Activated CD4-positive, CD25-positive, alpha-beta regulatory T cell treated with anti-CD3 and anti-CD28 coated beads, Interleukin-2, amount 50 U/mL, for 16 hours (primary cell): ENCODE results near the gene MEGF8.

ENCODE experiments used
- DNase-seq: peaks from one replicate; pipeline ENCODE4 v3.0.0-alpha.2; 2020; ENCODE audit warnings: low read depth, low spot score

The MEGF8 gene

DNA sequence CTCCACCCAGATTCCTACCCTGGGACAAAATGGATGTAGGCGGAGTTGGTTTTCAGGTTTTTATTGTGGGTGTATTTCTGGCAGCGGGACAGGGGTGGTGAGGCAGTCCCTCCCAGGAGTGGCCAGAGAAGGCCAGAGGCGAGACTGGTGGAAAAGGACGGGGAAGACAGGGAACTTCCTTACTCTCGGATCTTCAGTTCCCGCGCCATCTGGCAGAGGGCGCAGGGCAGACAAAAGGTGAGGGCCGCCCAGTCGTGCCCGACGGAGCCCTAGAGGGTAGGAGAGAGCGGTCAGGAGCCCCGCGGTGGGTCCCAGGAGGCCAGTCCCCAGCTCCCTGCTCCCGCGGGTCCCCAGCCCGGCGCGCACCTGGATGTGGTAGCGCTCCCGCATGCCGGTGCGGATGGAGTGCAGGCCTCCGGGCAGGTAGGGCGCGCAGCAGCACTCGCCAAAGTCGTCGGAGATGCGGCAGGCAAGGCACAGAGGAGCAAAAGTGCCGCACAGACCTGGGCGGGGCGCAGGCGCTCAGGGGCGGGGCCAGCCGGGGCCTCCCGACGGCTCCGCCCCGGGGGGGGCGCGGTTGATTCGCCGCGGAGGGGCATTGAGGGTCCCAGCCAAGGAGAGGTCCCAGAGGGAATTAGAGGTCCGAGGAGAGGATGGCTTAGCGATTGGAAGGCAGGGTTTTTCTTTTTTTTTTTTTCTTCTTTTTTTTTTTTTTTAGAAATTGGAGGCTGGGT lies 61.7 kb downstream of the MEGF8 start:
- DNase-seq, result peak; percentile 13

DNA sequence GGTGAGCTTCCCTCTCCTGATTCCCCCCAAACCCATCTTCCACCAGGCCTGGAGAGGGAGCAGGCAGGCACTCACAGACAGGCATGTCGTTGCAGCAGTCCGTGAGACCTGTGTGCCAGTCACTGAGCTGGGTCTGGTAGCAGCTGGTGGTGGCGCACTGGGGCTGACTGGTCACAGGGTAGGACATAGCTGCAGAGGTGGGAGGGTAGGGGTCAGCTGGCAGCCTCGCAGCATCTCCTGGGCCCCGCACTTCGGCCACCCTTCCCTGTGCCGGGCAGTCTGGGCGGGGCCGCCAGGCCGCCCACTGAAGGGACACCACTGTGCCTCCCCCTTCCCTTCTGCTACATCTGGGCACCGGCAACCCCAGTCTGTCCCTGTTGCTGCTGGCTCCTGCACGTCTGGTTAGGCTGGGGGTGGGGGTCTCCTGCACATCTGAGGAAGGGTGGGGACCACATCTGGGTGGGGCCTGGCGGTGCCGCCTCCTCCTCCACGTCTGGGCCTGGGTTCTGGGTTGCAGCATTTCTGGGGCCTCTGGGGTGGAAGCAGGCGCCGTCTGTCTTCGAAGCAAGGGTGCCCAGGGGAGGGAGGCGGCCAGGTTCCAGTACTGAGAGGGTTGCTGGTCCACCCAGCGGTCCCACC lies 63.5 kb downstream of the MEGF8 start:
- no peak for DNase-seq

DNA sequence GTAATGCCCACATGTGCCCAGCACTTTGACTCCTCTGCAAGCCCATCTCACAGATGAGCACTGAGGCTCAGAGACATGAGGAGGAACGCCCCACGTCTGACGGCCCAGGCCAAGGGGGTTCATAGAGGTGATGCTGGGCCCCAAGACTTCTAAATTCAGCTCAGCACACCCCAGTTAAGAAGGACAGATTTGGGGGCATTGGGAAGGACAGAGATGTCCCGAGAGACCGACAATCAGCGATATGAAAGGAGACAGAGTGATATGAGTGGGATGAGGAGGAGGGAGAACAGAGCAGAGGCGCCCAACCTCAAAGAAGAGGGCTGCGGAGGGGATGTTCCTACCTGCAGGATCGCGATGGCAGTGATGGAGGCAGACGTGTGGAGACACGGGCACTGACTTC lies 64.5 kb downstream of the MEGF8 start, which contains the start of gene CNFN:
TSS of gene CNFN (minus strand) at position 399 of the 400 bp plus-strand sequence. CDS start 1,260 bp downstream, outside the sequence.
- DNase-seq, result no peak

DNA sequence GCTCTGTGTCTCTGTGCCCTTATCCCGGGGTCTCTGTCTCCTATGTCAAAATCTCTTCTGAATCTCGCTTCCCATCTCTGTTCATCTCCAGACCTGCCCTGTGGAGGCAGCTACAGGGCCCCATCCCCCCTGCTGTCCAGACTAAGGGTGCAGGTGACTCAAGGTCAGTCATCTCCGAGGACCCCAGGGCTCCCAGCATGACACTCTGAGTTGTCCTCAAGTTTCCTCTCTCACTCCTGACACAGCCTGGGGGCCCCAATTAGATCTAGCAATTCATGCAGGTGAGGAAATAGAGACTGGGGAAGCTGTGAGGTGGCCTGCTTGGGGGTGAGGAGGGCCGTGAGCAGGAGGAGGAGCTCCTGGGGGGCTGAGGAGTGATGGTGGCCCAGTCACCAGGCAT lies 66.7 kb downstream of the MEGF8 start:
- DNase-seq, result no peak

DNA sequence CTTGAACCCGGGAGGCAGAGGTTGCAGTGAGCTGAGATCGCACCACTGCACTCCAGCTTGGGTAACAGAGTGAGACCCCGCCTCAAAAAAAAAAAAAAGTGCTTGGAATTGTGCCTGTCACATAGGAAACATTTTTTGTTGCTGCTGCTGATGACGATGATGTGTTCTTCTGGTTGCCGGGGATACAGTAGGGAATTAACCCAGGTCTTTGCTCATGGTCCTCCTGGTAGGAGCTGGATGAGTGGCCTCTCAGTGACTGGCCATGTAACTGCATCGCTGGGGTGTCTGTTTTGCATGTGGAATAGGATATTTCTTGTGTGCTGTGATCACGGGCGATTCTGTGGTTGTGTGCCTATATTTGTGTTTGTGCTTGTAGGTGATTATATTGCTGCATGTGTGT lies 69.3 kb downstream of the MEGF8 start:
- DNase-seq, result no peak

DNA sequence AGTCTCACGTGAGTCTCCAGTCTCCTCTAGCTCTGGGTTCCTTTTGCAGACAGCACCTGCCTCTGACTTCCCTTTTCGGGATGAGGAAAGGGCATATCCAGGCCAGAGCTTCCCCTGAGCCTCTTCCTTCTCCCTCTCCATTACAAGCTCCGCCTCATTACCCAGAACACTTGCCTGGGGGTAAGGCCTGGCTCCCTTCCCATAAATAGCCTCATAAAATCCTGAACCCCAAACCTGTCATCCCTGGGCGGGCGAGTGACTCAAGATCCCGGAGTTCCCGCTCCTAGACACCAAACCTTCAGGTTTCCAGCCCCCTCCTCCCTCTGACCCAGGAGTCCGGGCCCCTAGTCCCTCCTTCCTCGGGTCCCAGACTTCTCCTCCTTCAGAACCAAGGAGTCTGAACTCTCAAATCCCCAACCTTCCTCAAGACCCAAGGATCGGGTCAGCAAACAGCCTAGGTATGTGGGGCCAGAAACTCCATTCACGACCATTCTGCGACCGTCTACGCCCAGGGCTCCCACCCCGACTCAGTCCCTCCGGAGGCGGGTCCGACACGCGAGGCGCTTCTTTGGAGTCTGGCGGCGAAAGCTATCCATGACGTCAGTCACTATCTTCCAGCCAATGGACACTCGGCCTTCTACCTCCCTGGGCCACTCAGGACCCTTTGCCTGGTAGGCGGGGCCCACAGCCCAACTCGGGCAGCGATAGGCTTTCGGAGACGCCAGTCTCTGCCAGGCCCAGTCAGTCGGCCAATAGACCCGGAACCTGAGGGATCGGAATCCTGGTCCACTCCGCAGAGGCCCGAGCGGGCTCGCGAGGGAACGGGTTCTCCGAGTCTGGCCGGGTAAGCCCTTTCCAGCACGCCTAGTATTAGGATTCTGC lies 71.2 kb downstream of the MEGF8 start:
- DNase-seq, result peak; percentile 83

DNA sequence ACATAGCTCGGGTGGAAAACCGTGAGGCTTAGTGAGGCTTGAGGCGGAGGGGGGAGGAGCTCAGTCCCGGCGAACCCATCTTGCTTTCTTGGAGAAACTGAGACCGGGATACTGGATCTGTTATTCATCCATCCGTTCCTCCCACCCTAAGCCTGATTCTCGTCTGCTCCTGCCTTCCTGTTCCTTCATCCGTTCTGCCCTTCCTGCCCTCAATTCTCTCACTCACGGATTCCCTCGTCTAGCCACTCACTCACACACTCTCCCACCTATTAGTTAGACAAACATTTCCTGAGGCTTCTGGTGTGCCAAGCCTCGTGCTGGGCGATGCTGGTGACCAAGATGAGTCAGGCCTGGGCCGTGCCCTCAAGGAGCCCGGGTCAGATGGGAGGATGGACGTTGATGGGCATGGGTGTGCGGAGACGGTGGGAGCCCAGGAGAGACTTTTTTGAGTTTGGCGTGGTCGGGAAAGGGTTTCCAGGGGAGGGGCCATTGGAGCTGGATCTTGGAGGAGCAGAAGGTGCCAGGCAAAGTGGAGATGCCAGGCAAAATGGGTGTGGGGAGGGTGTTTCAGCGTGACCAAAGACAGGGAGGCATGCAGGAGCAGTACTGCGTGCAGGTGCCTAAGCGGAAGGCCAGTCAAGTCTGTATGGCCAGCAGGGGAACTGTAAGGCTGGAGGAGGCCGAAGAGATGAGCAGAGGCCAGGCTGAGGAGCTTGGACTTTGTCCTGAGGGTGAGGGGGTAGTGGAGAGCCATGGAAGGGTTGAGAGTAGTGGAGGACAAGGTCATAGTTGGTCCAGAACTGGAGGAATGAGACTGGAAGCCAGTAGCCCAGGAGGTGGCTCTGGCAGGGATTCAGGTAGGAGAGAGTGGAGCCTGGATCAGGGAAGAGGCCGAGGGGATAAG lies 72.1 kb downstream of the MEGF8 start:
- no peak for DNase-seq

DNA sequence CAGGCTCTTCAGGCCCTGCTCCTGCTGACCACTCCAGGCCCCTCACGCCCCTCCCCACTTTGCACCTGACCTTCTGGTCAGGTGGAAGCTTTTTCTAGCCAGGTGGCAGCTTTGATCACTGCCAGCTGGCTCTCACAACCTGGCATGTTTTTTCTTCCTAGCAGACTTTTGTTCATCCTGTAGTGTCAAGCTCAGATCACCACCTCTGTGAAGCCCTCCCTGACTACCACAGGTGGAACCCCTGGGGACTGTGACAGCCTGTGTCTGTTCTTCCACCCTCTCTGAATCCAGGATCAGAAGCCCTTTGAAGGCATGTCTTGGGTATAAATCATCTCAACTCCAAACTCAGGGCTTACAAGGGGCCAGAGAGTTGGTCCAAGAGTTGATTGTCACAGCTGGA lies 75.0 kb downstream of the MEGF8 start:
- no peak for DNase-seq

DNA sequence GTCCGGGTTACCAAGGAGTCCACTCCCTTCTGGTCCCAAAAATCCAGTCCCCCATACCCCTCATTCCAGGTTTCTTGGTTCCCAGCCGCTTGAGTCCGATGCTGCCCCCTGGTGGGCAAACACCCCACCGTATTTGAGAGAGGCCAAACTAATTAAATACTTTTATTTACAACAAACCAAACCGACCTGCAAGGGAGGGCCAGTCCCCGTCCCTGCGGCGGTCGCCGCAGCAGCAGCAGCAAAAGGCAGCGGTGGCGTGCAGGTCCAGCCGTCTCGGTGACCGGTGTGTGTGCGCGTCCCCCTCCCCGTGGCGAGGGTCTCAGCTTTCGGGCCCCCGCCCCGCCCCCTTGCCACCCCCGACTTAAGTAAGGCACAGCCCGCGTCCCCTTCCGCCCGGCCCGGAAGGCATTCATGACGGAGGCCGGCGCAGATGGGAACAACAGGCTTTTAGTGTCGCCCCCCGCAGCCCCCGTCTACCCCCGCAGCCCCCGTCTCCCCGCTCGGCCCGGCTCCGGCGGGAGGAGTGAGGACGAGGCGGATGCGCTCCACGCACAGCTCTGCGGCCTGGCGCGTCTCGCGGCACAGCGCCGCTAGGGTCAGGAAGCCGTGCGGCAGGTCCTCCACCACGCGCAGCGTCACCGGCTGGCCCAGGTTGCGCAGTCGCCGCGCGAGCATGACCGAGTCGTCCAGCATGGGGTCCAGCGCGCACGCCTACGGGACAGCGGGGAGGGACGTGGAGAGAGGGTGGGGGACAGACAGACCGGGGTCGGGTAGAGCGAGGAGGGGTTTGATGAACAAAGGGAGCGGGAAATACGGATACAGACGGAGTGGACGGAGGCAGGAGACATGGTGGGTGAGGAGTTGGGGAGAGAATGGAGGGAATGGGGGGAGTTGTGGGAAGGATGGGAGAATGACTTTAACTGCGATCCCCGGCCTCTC lies 76.2 kb downstream of the MEGF8 start:
- DNase-seq, result peak; percentile 55

DNA sequence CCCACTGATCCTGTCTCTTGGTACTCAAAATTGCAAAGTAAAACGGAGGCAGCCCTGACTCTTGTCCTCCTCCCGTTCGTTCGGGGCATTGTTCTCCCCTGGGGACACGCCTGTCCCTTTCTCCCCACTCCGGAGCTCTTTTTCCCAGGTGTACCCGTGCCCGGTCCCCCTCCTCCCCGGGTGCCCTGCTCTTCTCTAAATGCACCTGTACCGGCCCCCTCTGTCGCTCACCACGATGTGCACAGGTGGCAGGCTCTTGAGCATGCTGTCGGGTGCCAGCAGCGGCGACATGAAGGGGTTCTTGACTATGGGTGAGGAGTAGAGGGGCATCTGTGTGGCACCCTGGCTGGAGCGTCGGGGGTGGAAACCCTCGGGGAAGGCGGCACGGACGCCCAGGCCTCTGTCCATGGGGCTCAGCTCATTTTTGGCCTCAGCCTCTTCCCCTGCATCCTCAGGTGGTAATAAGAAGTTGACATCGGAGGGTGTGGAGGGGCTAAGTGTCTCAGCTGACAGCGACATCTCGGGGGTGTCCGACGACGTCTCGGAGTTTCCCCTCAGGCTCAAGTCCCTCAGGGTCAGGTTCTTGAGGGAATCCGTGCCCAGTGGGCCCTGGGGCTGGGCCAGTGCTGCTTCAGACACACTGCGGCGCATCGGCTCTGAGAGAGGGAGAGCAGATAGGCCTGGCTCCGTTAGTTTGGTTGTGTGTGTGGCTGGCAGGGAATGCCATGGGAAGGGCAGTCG lies 77.1 kb downstream of the MEGF8 start:
- no peak for DNase-seq

DNA sequence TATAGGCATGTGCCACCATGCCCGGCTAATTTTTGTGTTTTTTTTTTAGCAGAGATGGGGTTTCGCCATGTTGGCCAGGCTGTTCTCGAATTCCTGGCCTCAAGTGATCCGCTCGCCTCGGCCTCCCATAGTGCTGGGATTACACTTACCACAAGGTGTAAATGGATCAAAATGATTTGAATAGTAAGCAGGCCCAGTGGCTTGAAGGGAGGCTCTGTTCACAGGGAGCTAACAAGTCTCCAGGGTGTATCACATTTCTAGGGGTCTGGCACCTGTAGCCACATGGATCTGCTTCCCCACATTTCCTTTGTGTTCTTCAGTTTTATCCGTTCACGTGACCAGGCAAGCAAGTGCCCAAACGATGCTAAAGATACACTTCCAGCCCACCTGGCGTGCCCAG lies 78.2 kb downstream of the MEGF8 start:
- DNase-seq, result no peak

DNA sequence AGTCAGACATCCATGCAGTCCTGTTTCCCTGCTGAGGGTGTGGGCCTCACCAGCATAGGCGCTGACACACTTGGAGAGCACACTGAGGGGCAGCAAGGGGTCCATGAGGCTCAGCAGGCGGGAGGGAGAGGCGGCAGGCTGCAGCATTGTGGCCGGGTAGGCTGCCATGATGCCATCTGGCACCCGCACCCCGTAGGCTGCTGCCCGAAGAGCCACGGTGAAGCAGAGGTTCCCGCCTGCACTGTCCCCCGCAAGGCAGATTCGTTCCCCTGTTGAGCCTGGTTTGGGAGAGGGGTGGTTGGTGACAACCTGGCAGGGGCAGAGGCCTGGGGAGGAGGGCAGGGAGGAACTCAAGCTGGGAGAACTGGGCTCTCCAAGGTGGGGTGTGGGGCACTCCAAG lies 80.7 kb downstream of the MEGF8 start:
- no peak for DNase-seq

DNA sequence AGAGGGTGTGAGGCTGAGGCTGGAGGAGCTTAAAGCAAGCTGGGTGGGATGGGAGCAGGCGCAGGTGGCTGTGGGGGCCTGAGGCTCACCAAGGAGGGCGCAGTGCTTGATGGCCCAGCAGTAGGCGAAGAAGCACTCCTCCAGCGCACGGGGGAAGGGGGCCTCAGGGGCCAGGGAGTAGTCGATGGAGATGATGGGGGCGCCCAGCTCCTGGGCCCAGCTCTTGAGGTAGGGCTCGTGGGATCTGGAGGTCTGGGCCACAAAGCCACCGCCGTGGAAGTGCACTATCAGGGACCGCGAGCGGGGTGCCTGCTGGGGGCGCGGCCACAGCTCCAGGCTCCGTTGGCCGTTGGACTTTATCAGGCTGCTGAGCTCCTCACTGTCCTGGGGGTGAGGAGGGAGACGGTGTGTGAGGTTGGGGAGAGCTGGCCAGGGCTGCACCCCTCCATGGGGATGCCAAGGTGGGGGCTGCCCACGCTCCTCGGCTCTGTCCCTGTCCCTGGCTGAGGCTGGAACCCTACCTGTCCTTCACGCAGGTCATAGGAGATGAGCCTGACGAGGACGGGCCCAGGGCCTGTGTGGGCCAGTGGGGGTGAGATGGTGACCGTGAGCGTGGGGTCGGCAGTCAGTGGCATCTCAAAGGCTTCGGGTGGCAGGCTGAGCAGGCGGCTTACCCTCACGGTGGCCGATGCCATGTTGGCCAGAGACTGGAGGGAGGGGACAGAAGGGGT lies 81.8 kb downstream of the MEGF8 start:
- no peak for DNase-seq

DNA sequence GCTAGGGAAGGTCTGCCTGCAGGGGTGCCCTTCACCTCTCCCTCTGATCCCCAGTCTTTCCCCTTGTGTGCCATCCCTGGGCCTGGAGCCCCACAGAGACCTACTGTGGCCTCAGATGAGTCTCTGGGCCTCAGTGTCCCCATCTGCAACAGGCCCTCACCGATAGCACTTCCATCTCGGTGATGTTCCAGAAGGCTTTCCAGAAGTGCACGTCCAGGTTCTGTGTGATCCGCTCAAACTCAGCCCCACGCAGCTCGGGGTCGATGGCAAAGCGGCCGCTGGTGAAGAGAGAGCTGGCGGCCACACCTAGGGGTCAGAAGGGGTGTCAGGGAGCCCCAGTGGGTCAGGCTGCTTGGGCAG lies 82.4 kb downstream of the MEGF8 start:
- no peak for DNase-seq

DNA sequence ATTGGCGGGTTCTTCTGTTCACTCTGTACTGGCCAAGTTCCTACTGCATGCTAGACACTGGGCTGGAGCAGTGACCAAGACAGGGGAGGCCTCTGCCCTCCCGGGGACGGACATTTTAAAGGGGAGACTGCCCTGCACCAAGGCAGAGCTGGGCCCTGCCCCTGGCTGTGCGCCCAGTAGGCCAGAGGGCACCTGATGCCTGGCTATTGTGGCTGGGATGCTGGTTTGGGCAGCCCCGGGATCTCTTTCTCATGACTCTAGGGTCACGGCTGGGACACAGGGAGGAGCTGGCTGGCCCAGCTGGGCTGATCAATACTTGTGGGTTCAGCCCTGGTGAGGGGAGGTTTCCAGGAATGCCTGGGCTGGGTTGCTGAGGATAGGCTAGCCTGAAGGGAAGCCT lies 84.0 kb downstream of the MEGF8 start:
- no peak for DNase-seq

DNA sequence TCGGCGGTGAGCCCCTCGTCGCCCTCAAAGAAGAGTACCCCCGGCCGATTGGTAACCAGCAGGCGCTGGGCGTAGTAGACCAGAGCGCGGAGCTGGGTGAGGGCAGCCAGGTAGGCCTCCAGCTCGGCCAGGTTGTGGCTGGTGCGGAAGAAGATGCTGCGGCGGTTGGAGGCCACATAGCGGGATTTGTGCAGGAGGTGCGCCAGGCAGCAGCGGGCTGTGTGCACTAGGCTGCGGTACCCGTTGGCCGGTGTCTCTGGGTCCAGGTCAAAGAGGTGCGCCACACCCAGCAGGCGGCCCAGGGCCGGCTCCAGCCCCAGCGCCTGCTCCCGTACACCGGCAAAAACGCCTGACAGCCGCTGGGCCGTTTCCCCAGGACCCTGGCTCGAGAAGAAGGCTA lies 84.9 kb downstream of the MEGF8 start:
- DNase-seq, result no peak

DNA sequence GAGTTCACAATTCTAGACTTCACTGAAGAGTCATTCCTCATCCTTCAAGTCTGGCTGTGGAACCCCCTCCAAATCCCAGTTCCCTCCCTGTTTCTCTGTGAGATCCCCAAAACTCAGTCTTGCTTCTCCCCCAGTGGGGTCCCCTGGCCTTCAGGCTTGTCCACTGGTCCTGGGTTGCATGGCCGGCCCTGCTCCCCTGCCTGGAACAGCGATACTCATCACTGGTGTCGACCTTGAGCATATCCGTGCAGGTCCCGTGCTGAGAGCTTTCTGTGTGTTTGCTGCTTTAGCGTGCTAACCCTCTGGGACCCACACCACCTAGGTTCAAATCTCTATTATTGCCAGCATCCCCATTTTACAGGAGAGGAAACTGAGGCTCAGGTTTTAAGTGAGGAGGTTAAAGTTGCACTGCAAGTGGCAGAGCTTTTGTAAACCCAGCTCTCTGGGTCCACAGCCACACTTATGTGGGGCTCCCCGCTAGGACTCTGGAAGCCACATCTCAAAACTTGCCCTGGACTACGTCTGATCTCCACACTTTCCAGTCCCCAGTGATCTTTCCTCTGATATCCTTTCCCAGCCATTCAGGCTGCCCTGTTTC lies 86.2 kb downstream of the MEGF8 start:
- DNase-seq, result no peak

DNA sequence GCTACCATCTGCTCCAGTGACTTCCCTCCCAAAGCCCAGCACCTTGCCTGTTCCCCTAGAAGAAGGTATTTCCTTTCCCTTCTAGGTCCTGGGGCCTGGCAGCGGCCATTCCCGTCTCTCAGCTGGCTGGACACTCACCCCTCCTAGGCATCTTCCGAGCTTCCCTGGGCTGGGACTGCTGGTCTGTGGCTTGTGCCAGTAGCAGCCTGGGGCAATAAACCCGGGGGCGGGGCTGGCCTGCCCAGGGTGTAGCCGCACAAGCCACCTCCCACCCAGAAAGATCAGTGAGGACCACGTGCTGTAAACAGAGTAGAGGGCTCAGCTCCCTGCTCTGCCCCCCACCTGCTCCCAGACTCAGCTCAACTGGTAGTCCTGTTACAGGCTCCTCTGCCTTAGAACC lies 86.8 kb downstream of the MEGF8 start:
- no peak for DNase-seq

DNA sequence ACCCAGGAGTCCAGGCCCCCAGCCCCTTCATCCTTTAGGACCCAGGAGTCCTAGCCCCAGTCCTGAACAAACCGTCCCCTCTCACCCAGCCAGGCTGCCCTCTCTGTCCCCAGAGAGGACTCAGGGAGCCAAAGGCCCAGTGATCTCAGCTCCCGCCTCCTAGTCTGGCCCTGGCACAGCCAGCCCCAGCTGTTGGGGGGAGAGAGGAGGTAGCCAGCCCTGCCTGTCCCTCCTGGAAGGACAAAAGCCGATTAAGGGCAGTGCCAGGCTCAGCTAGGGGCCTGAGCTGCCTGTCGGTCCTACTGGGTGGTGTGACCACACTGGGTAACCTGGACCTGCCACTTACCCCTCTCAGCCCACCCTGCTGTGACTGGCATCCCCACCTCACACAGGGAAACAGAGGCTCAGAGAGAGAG lies 87.2 kb downstream of the MEGF8 start:
- no peak for DNase-seq
